ENCODE results near the gene HSPBAP1. TPM values are rescaled to one million over a fixed set of nuclear protein-coding genes. Genes with fewer than 3 reads are reported as not detected.

HSPBAP1 gene
- total and polyA plus RNA-seq, 2 of the 13 experiments (the other 11 are each of a cell fraction or from before 2014, with no cell fraction given) = 4.2 to 5.1 TPM

DNA sequence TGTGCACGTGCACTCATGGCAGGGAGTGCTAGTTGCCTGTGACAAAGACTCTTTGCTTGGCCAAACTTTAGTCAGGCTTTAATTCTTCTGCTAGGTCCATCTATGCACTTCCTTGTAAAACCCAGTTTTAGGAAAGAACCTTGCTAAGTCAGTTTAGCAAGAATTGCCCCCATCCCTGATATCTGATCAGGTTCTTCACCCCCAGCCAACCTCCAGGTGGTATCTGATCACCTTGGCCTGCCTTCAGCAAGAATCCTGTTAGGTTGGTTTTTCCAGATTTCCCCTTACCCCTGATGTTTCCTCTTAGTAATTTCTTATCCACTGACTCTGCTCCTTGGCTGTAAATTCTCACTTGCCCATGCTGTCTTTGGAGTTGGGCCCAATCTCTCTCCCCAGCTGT is 8.4 kb downstream of the HSPBAP1 start (continued):
- TF ChIP-seq SCMH1 (CRISPR knock-in tag; IDR thresholded peaks at IDR 0.05; ENCODE audit: borderline replicate concordance) (no peak), ARHGAP35 (CRISPR knock-in tag; IDR thresholded peaks at IDR 0.05; ENCODE audit: borderline replicate concordance) (no peak), SIX1 (CRISPR knock-in tag; IDR thresholded peaks at IDR 0.05; ENCODE audit: borderline replicate concordance) (no peak), ZNF747 (CRISPR knock-in tag; IDR thresholded peaks at IDR 0.05; ENCODE audit: borderline replicate concordance) (no peak), ZNF674 (CRISPR knock-in tag; IDR thresholded peaks at IDR 0.05; ENCODE audit: low read depth) (no peak), KDM6A (CRISPR knock-in tag; IDR thresholded peaks at IDR 0.05; ENCODE audit: low read depth) (no peak), GATA4 (IDR thresholded peaks at IDR 0.05; ENCODE audit: borderline replicate concordance, low read depth) (no peak)

DNA sequence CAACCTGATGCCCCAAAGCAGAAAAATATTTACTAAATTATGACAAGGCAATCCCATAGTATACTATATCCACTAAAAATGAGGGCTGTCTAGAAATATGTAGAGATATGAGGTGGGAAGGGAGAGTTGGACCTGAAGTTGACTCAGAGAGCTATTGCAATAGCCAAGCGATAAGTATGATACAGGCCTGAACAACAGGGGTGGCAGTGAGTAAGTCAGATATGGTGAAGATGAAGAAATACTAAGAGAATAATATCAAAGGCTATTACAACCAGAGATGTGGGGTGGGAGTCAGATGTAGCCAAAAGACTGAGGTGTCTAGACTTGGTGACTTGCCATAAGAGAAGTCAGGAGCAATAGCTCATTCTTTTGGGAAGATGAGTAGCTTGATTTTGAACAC is 9.2 kb downstream of the HSPBAP1 start:
- Histone ChIP-seq H3K4me3 (replicated peaks in 1 of 3; ENCODE audit: insufficient read depth in 1 of 3, low read depth in 2 of 3, low read length in 3 of 3) (no peak overlapping the region), H4K20me1 (ENCODE audit: insufficient read depth, low read length) (no peaks in the 10 kb centered on the region), H3K9ac (ENCODE audit: insufficient read depth, low read depth, low read length) (no peak overlapping the region), H3K9me3 (ENCODE audit: low read length) (no peaks in the 10 kb centered on the region), H3K79me2 (ENCODE audit: insufficient read depth, low read length) (no peaks in the 10 kb centered on the region), H3K27me3 (ENCODE audit: control insufficient read depth in 1 of 2, insufficient read depth in 2 of 2, low read length in 2 of 2) (no peaks in the 10 kb centered on the region), H2AFZ (ENCODE audit: low read length) (no peak overlapping the region), H3K27ac (ENCODE audit: extremely low read length, insufficient read depth, low read length) (no peak overlapping the region), H3K36me3 (replicated peaks in 1 of 2; ENCODE audit: control insufficient read depth in 1 of 2, insufficient read depth in 2 of 2, low read length in 2 of 2) (no peaks in the 10 kb centered on the region; a peak in 1 of 5 replicates), H3K4me2 (ENCODE audit: low read depth, low read length) (no peak overlapping the region), H3K4me1 (ENCODE audit: insufficient read depth, low read length) (peaks cover 27% of the 10 kb centered on the region)
- no TSS peak for BruUV-seq (replicated peaks)
- ChIA-PET POLR2A (interaction anchor here (0.6 to 1.3 kb wide), 2 partner anchors 10 to 870 kb away, joined by 3 to 4 read pairs; partner anchors contain the start of gene HSPBAP1), CTCF (ENCODE audit: low intra/inter-chr PET ratio, low total read pairs) (no interaction called here)
- DNase-seq (ENCODE audit: low spot score) (no peak), FAIRE-seq (no peak), ATAC-seq (no peak)
- intact Hi-C loops (cut with micrococcal nuclease; ENCODE audit: unreplicated experiment) = no loop called here
- in situ Hi-C loops (cut with HindIII; ENCODE audit: extremely low pct_ligation_motif_present, low pct_unique_long_range_greater_than_20kb) = no loop called here
- WGBS (ENCODE audit: low lambda C conversion rate) = 97% methylated on average over 1 of the region's 1 CpG
- TF ChIP-seq, protein P1, sequence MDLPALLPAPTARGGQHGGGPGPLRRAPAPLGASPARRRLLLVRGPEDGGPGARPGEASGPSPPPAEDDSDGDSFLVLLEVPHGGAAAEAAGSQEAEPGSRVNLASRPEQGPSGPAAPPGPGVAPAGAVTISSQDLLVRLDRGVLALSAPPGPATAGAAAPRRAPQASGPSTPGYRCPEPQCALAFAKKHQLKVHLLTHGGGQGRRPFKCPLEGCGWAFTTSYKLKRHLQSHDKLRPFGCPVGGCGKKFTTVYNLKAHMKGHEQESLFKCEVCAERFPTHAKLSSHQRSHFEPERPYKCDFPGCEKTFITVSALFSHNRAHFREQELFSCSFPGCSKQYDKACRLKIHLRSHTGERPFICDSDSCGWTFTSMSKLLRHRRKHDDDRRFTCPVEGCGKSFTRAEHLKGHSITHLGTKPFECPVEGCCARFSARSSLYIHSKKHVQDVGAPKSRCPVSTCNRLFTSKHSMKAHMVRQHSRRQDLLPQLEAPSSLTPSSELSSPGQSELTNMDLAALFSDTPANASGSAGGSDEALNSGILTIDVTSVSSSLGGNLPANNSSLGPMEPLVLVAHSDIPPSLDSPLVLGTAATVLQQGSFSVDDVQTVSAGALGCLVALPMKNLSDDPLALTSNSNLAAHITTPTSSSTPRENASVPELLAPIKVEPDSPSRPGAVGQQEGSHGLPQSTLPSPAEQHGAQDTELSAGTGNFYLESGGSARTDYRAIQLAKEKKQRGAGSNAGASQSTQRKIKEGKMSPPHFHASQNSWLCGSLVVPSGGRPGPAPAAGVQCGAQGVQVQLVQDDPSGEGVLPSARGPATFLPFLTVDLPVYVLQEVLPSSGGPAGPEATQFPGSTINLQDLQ (CRISPR knock-in tag; IDR thresholded peaks at IDR 0.05) = no peak
- TF ChIP-seq FOXA1 (IDR thresholded peaks at IDR 0.05) (no peak), FOXA1 (CRISPR knock-in tag; IDR thresholded peaks at IDR 0.05) (no peak), FOXM1 (CRISPR knock-in tag; IDR thresholded peaks at IDR 0.05) (no peak), ZNF24 (IDR thresholded peaks at IDR 0.05) (no peak), NFRKB (IDR thresholded peaks at IDR 0.05) (no peak)
- TF ChIP-seq, protein P2, sequence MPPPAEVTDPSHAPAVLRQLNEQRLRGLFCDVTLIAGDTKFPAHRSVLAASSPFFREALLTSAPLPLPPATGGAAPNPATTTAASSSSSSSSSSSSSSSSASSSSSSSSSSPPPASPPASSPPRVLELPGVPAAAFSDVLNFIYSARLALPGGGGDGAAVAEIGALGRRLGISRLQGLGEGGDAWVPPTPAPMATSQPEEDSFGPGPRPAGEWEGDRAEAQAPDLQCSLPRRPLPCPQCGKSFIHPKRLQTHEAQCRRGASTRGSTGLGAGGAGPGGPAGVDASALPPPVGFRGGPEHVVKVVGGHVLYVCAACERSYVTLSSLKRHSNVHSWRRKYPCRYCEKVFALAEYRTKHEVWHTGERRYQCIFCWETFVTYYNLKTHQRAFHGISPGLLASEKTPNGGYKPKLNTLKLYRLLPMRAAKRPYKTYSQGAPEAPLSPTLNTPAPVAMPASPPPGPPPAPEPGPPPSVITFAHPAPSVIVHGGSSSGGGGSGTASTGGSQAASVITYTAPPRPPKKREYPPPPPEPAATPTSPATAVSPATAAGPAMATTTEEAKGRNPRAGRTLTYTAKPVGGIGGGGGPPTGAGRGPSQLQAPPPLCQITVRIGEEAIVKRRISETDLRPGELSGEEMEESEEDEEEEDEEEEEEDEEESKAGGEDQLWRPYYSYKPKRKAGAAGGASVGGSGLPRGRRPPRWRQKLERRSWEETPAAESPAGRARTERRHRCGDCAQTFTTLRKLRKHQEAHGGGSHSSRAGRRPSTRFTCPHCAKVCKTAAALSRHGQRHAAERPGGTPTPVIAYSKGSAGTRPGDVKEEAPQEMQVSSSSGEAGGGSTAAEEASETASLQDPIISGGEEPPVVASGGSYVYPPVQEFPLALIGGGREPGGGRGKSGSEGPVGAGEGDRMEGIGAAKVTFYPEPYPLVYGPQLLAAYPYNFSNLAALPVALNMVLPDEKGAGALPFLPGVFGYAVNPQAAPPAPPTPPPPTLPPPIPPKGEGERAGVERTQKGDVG (CRISPR knock-in tag; IDR thresholded peaks at IDR 0.05; ENCODE audit: borderline replicate concordance) = no peak

Measured in HepG2 (cell line).